Measurements from ENCODE around the gene PYGO2.

The PYGO2 gene

GRCh38 chr1:154912755-154913154 is 48.8 kb downstream of the PYGO2 start:
- Histone ChIP-seq H3F3A (ENCODE audit: insufficient read depth) (no peaks in the 10 kb centered on the region), H3K4me2 (ENCODE audit: low read depth, low read length, poor library complexity, severe bottlenecking) (no peak overlapping the region), H3K36me3 (ENCODE audit: low read length) (no peaks in the 10 kb centered on the region), H3K9ac (ENCODE audit: low read length) (no peak overlapping the region), H3K79me2 (ENCODE audit: insufficient read depth, low read length) (no peaks in the 10 kb centered on the region), H2AFZ (ENCODE audit: low read depth, low read length, severe bottlenecking) (no peak overlapping the region), H3K27me3 (ENCODE audit: low read length) (no peaks in the 10 kb centered on the region), H3K9me2 (replicated peaks; ENCODE audit: insufficient read depth, low read length) (no peaks in the 10 kb centered on the region), H4K20me1 (ENCODE audit: low read depth, low read length) (no peaks in the 10 kb centered on the region), H3K9me3 (ENCODE audit: insufficient read depth, low read length) (peaks cover 7% of the 10 kb centered on the region; the same call in 1 of the 2 replicates), H3K4me3 (ENCODE audit: insufficient read depth, low read length, poor library complexity, severe bottlenecking) (no peak overlapping the region), H3K27ac (ENCODE audit: low read depth, low read length) (no peak overlapping the region)
- no peak for TF ChIP-seq CTCF (IDR thresholded peaks at IDR 0.05; ENCODE audit: insufficient read depth, low read length, poor library complexity, severe bottlenecking)
- TF ChIP-seq EZH2phosphoT487 (conservative IDR thresholded peaks at IDR 0.05; ENCODE audit: low read length), result no peak

GRCh38 chr1:154911691-154912550 is 49.7 kb downstream of the PYGO2 start:
- H3K4me3 ChIP-seq (ENCODE audit: insufficient read depth, low read length, poor library complexity, severe bottlenecking), result no peak overlapping the region
- no peak overlapping the region for H2AFZ ChIP-seq (ENCODE audit: low read depth, low read length, severe bottlenecking)
- H3K9ac ChIP-seq (ENCODE audit: low read length), result no peak overlapping the region
- peaks cover 7% of the 10 kb centered on the region; the same call in 1 of the 2 replicates for H3K9me3 ChIP-seq (ENCODE audit: insufficient read depth, low read length)
- no peaks in the 10 kb centered on the region for H3K79me2 ChIP-seq (ENCODE audit: insufficient read depth, low read length)
- H3K27ac ChIP-seq (ENCODE audit: low read depth, low read length), result no peak overlapping the region
- H4K20me1 ChIP-seq (ENCODE audit: low read depth, low read length), result no peaks in the 10 kb centered on the region
- no peaks in the 10 kb centered on the region for H3K36me3 ChIP-seq (ENCODE audit: low read length)
- H3K9me2 ChIP-seq (replicated peaks; ENCODE audit: insufficient read depth, low read length), result no peaks in the 10 kb centered on the region
- H3K27me3 ChIP-seq (ENCODE audit: low read length), result no peaks in the 10 kb centered on the region
- H3K4me2 ChIP-seq (ENCODE audit: low read depth, low read length, poor library complexity, severe bottlenecking), result no peak overlapping the region
- TF ChIP-seq EZH2phosphoT487 (conservative IDR thresholded peaks at IDR 0.05; ENCODE audit: low read length), result no peak
- no peak for TF ChIP-seq CTCF (IDR thresholded peaks at IDR 0.05; ENCODE audit: insufficient read depth, low read length, poor library complexity, severe bottlenecking)
- no peaks in the 10 kb centered on the region for H3F3A ChIP-seq (ENCODE audit: insufficient read depth)

GRCh38 chr1:154910851-154911250 is 50.7 kb downstream of the PYGO2 start:
- no peak for TF ChIP-seq EZH2phosphoT487 (conservative IDR thresholded peaks at IDR 0.05; ENCODE audit: low read length)
- no peak for TF ChIP-seq CTCF (IDR thresholded peaks at IDR 0.05; ENCODE audit: insufficient read depth, low read length, poor library complexity, severe bottlenecking)
- Histone ChIP-seq H4K20me1 (ENCODE audit: low read depth, low read length) (no peaks in the 10 kb centered on the region), H3K27me3 (ENCODE audit: low read length) (no peaks in the 10 kb centered on the region)

More at GRCh38 chr1:154910851-154911250, 50.7 kb downstream of the PYGO2 start:
- H3K4me2 ChIP-seq (ENCODE audit: low read depth, low read length, poor library complexity, severe bottlenecking), result no peak overlapping the region
- no peaks in the 10 kb centered on the region for H3K36me3 ChIP-seq (ENCODE audit: low read length)
- H3K9me3 ChIP-seq (ENCODE audit: insufficient read depth, low read length), result peaks cover 7% of the 10 kb centered on the region; the same call in 1 of the 2 replicates
- no peaks in the 10 kb centered on the region for H3K9me2 ChIP-seq (replicated peaks; ENCODE audit: insufficient read depth, low read length)
- H3F3A ChIP-seq (ENCODE audit: insufficient read depth), result no peaks in the 10 kb centered on the region
- H3K4me3 ChIP-seq (ENCODE audit: insufficient read depth, low read length, poor library complexity, severe bottlenecking), result no peak overlapping the region
- no peak overlapping the region for H3K27ac ChIP-seq (ENCODE audit: low read depth, low read length)
- no peak overlapping the region for H2AFZ ChIP-seq (ENCODE audit: low read depth, low read length, severe bottlenecking)
- H3K9ac ChIP-seq (ENCODE audit: low read length), result no peak overlapping the region
- H3K79me2 ChIP-seq (ENCODE audit: insufficient read depth, low read length), result no peaks in the 10 kb centered on the region
